ENCODE data around the gene DOCK4.

- TF ChIP-seq CTCF (IDR thresholded peaks at IDR 0.05; ENCODE audit: control extremely low read depth in 1 of 3, insufficient read depth in 1 of 3, low read depth in 1 of 3, low read length in 3 of 3) (no peak), KDM1A (IDR thresholded peaks at IDR 0.05; ENCODE audit: borderline replicate concordance, low read length) (no peak), RAD21 (IDR thresholded peaks at IDR 0.05 in 1 of 2, conservative IDR thresholded peaks at IDR 0.05 in 1 of 2; ENCODE audit: low read depth in 2 of 2, low read length in 2 of 2) (no peak), EP300 (IDR thresholded peaks at IDR 0.05; ENCODE audit: borderline replicate concordance in 1 of 2, low read depth in 2 of 2, low read length in 2 of 2) (no peak), POLR2AphosphoS5 (IDR thresholded peaks at IDR 0.05; ENCODE audit: low read depth, low read length) (no peak), POLR2A (IDR thresholded peaks at IDR 0.05; ENCODE audit: control extremely low read depth in 1 of 2, low read depth in 2 of 2, low read length in 2 of 2) (no peak), RFX5 (IDR thresholded peaks at IDR 0.05; ENCODE audit: borderline replicate concordance, low read depth, low read length) (no peak), NANOG (IDR thresholded peaks at IDR 0.05; ENCODE audit: insufficient read depth, low read depth, low read length, poor library complexity, severe bottlenecking) (no peak), CEBPB (IDR thresholded peaks at IDR 0.05; ENCODE audit: low read depth, low read length) (no peak), MAX (IDR thresholded peaks at IDR 0.05) (no peak), NRF1 (IDR thresholded peaks at IDR 0.05; ENCODE audit: low read depth, low read length) (no peak), EZH2 (IDR thresholded peaks at IDR 0.05; ENCODE audit: low read depth, low read length, severe bottlenecking) (no peak)
These were observed 403.0 kb downstream of the DOCK4 start for GRCh38 chr7:111803015-111803758.

Measured in H1 (cell line).